ENCODE data around the gene COG4. TPM values are rescaled to one million over a fixed set of nuclear protein-coding genes. Genes with fewer than 3 reads are reported as not detected.

The COG4 gene
- total RNA-seq, 1 donor from 2014 or later: 47.4 TPM

GRCh38 chr16:70481929-70482536, 41.3 kb downstream of the COG4 start:
- no peak for DNase-seq (ENCODE audit: extremely low read depth, low read depth, low spot score)

- no peak for DNase-seq (ENCODE audit: extremely low read depth, low read depth, low spot score)
These were observed 42.9 kb downstream of the COG4 start for GRCh38 chr16:70480127-70481105.

GRCh38 chr16:70478912-70479341, 44.4 kb downstream of the COG4 start:
- no peak for DNase-seq (ENCODE audit: extremely low read depth, low read depth, low spot score)

- no peak for DNase-seq (ENCODE audit: extremely low read depth, low read depth, low spot score)
These were observed 45.2 kb downstream of the COG4 start for GRCh38 chr16:70478169-70478568.

GRCh38 chr16:70476272-70477020, 46.9 kb downstream of the COG4 start:
- peak; percentile 34 for DNase-seq (ENCODE audit: extremely low read depth, low read depth, low spot score)

- no peak for DNase-seq (ENCODE audit: extremely low read depth, low read depth, low spot score)
These were observed 48.1 kb downstream of the COG4 start for GRCh38 chr16:70475054-70475871.

DNA sequence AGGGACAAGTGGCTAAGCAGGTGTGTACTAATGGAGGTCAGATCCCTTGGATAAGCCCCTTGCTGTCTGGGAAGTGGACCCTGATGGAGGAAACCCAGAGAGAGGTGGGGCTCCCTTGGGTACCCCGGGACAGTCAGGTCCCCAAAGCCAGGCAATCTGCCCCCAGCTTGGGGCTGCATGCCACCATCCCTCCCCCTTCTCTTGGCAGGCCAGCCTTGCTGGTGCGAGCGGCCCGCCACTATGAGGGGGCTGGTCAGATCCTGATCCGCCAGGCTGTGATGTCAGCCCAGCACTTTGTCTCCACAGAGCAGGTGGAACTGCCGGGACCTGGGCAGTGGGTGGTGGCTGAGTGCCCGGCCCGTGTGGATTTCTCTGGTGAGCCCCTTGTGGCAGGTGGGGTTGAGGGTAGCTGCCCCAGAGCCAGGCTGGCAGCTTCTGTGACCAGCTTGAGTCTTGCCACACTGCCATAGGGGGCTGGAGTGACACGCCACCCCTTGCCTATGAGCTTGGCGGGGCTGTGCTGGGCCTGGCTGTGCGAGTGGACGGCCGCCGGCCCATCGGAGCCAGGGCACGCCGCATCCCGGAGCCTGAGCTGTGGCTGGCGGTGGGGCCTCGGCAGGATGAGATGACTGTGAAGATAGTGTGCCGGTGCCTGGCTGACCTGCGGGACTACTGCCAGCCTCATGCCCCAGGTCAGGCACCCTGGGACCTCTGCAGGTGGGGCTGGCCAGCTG, 48.9 kb downstream of the COG4 start:
- DNase-seq (ENCODE audit: extremely low read depth, low read depth, low spot score): no peak

- no peak for DNase-seq (ENCODE audit: extremely low read depth, low read depth, low spot score)
These were observed 49.7 kb downstream of the COG4 start for GRCh38 chr16:70473446-70474319.

DNA sequence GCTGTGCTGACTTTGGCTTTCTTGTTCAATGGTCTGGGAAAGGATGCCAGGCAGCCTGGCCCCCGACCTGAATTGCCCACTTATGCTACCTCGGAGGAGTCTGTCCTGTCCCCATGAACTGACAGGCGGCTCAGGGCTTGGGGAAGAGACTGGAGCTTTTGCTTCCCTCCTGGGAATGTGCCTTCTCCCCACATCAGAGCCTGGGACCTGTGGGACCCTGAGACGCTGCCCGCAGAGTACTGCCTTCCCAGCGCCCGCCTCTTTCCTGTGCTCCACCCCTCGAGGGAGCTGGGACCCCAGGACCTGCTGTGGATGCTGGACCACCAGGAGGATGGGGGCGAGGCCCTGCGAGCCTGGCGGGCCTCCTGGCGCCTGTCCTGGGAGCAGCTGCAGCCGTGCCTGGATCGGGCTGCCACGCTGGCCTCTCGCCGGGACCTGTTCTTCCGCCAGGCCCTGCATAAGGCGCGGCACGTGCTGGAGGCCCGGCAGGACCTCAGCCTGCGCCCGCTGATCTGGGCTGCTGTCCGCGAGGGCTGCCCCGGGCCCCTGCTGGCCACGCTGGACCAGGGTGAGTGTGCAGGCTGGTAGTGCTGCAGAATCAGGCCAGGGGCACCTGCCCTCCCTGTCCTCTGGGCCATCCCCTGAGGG, 50.4 kb downstream of the COG4 start:
- DNase-seq (ENCODE audit: extremely low read depth, low read depth, low spot score): no peak

DNA sequence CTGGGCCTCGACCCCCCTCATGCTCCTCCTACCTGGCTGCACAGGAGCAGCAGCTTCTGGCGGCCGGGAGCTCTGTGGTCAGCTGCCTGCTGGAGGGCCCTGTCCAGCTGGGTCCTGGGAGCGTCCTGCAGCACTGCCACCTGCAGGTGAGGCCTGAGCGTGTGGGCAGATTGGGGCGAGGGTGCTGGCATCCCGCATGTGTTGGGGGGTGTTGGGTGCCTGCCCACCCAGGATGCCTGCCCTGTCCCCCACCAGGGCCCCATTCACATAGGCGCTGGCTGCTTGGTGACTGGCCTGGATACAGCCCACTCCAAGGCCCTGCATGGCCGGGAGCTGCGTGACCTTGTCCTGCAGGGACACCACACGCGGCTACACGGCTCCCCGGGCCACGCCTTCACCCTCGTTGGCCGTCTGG, 52.4 kb downstream of the COG4 start:
- DNase-seq (ENCODE audit: extremely low read depth, low read depth, low spot score): no peak

- no peak for DNase-seq (ENCODE audit: extremely low read depth, low read depth, low spot score)
These were observed 53.0 kb downstream of the COG4 start for GRCh38 chr16:70470141-70470926.

DNA sequence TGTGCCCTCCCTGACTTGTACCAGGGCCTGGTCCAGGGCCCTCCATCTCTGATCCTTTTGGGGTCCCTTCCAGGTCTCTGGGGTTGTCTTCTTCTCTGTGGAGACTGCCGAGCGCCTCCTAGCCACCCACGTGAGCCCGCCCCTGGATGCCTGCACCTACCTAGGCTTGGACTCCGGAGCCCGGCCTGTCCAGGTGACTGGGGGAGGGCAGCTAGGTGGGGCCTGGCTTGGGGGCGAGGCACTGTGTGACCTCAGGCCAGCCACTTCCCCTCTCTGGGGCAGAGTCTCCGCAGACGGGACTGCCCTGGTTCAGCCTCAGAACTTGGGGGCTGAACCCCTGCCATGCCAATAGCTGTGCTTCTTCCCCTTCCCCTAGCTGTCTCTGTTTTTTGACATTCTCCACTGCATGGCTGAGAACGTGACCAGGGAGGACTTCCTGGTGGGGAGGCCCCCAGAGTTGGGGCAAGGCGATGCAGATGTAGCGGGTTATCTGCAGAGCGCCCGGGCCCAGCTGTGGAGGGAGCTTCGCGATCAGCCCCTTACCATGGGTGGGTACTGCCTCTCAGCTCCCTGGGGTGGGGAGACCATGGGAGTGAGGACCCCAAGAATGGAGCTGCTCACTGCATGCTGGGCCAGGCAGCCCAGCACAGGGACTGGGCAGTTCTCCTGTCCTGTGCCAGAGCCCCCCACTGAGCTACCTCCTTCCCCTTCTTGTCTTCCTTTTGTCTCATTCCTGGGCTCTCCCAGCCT, 54.4 kb downstream of the COG4 start:
- DNase-seq (ENCODE audit: extremely low read depth, low read depth, low spot score): no peak

DNA sequence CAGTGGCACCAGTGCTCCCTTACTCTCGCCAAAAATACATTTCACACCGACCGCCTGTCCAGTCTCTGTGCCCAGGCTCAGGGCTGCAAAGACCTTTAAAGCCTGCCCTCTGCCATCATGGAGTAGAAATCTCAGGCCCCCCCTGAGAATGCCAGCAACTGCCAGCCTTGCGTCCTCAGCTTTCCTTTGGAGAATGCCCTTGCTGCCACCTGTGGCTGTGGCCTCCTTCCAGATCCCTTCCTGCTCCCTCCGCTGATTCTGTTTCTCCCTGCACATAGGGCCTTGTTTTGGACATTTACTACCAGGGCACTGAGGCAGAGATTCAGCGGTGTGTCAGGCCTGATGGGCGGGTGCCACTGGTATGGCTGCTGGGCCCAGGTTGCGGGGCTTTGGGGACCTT, 55.7 kb downstream of the COG4 start:
- DNase-seq (ENCODE audit: extremely low read depth, low read depth, low spot score): no peak

- no peak for DNase-seq (ENCODE audit: extremely low read depth, low read depth, low spot score)
These were observed 56.2 kb downstream of the COG4 start for GRCh38 chr16:70467113-70467512.

- no peak for DNase-seq (ENCODE audit: extremely low read depth, low read depth, low spot score)
These were observed 56.6 kb downstream of the COG4 start for GRCh38 chr16:70466805-70467076.

- no peak for DNase-seq (ENCODE audit: extremely low read depth, low read depth, low spot score)
These were observed 57.2 kb downstream of the COG4 start for GRCh38 chr16:70465999-70466804.
